ENCODE results near the gene NTN1.
"Not testable (repeated sequence)": the region's sequence is repeated elsewhere in the genome, so short reads cannot be mapped to it uniquely, and the experiment has no call there.

Gene NTN1

DNA sequence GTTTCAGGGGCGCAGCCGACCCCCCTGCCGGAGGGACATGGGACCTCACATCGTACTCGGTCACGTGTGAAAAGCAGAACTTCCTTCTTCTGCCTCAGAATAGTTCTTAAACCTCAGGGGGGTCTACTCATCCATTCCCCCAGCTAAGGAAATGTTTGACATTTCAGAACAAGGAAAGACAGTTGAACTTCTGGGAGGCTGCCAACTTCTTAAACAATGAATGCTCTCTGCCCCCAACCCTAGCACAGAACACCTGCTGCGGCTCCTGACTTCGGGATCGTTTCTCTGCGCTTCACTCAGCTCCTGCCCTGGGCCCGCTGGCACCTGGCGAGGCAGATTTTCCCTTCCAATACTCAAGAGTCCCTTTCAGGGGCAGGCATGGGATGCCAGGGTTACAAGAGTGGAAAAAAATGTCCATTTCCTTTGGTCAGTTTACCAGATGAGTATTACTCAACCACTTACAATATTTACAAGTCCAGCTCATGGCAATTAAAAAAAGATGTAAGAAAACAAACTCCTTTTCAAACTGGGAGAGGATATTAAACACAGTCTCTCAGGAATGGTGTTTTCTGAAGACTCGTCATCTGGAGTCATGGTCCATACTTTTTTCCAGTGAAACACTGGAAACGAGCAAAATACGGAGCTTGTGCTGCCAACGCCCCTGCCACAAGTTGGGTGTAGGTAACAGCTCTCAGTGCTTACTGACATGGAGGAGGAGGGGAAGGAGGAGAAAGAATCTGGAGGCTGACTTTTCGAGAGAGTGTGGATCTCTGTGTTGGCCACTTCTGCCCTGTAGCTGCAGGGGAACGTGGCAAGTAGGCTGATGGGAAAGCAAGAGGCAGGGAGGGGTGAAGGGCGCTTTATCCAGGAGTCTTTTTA is 235.7 kb downstream of the NTN1 start:
- DNase-seq: no peak

DNA sequence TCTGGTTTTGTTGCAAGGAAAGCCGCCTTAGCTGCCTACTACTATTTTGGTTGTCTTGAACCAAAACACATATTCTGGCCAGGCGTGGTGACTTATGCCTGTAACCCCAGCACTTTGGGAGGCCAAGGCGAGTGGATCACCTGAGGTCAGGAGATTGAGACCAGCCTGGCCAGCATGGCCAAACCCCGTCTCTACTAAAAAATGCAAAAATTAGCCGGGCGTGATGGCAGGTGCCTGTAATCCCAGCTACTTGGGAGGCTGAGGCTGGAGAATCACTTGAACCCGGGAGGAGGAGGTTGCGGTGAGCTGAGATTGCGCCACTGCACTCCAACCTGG is 236.3 kb downstream of the NTN1 start:
- not testable (repeated sequence) for DNase-seq

DNA sequence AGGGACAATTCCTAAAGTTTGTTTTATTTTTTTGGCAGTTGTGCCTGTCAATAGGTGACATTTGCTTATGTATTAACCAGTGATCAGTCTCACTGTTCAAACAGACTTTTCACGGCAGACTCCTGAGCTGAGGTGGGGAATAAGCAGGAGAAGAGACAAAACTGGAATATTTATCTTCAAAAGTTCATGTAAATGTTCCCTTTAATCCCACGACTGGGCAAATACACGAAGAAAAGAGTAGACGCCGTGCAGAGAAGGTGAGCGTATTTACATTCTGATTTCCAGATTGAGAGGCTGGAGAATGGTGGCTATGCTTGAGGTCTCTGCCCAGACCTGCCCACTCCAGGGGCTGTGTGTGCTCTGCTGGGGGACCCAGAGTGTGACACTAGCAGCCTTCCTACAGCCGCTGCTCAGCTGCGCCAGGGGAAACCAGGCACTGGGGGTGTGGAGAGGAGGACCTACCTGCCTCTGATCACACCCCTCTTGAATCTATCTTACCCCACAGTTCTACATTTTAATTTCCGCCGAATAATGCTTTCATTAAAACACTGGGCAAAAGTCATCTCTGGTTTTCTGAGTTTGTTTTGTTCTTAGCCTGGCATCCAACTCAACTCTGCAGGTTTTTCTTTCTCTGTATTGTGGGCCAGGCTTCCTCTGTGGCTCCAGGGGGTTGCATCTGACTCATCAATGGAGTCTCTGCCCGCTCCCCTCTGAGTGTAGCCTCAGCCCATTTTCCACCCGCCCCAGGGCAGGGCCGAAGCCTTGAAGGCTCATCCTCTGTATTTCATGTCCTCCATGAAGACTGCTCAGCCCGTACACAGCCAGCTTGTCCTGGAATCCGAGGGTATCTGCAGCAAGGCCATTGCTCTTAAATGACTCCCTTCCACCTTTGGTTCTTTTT is 237.1 kb downstream of the NTN1 start:
- DNase-seq: no peak

GRCh38 chr17:9259419-9259818 is 238.1 kb downstream of the NTN1 start:
- DNase-seq: no peak

- DNase-seq: no peak
These were observed 240.0 kb downstream of the NTN1 start for GRCh38 chr17:9261081-9262012.

- no peak for DNase-seq
These were observed 244.8 kb downstream of the NTN1 start for GRCh38 chr17:9266031-9266680.

DNA sequence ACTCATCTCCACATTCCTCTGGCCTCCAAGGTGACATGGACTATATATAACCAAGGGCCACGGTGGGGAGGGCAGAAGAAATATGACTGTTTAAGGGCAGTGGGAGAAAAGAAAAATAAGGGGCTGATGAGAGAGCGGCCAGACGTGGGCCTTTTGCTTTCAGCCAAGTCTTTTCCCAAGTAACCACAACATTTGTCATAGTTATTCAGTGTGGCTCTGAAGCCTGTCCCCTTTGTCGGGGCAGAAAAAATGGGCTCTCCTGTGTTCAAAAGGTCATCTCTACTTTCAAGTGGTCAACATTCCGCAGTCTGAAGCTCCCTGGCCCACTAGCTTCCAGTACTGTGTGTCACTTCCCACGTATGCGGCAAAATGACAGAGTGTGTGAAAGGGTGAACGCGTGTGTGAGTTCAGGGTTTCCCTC is 245.4 kb downstream of the NTN1 start:
- no peak for DNase-seq

DNA sequence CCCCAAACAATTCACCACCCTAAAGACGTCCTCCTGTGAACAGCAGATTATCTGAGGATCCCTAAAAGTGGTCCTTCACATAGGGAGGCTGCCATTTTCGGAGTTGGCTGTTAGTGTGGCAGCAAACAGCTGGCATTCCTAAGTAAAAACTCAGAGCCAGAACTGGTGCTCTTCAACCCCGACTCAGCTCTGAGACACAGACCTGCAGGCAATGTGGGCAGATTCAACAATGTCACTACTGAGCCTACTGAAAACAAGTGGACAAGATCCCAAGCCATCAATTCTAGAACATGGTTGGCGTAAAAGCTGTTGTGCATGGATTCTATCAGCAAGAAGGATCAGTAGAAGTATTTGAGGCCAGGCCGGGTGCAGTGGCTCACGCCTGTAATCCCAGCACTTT is 247.2 kb downstream of the NTN1 start:
- DNase-seq: no peak

- no peak for DNase-seq
These were observed 248.2 kb downstream of the NTN1 start for GRCh38 chr17:9269350-9270035.

- DNase-seq: no peak
These were observed 249.6 kb downstream of the NTN1 start for GRCh38 chr17:9270921-9271320.

GRCh38 chr17:9271989-9272388 is 250.7 kb downstream of the NTN1 start:
- peak; percentile 73 to 87 for DNase-seq

GRCh38 chr17:9272501-9273200 is 251.3 kb downstream of the NTN1 start:
- no peak for DNase-seq

GRCh38 chr17:9273428-9274391 is 252.4 kb downstream of the NTN1 start:
- no peak for DNase-seq

- no peak for DNase-seq
These were observed 253.7 kb downstream of the NTN1 start for GRCh38 chr17:9274973-9275372.

GRCh38 chr17:9279893-9280292 is 258.6 kb downstream of the NTN1 start:
- no peak for DNase-seq

GRCh38 chr17:9283909-9284308 is 262.6 kb downstream of the NTN1 start:
- no peak for DNase-seq

DNA sequence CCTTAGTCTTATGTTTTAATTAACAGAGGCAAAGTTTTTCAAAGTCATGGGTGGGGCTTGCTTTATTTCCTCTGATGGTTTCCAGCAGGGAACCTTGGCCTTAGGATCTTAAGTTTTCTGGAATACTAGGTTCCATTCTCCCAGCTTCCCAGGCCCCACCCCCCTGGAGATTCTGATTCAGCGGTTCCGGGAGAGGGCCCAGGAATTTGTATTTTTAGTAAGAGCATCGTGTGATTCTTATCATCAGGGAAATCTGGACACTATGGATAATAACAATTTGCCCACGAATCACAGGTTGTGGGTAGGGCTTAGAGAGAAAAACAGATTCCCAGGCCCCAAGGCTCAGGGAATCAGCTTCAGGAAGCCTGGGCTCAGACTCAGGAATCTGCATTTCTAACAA is 263.6 kb downstream of the NTN1 start:
- no peak for DNase-seq

DNA sequence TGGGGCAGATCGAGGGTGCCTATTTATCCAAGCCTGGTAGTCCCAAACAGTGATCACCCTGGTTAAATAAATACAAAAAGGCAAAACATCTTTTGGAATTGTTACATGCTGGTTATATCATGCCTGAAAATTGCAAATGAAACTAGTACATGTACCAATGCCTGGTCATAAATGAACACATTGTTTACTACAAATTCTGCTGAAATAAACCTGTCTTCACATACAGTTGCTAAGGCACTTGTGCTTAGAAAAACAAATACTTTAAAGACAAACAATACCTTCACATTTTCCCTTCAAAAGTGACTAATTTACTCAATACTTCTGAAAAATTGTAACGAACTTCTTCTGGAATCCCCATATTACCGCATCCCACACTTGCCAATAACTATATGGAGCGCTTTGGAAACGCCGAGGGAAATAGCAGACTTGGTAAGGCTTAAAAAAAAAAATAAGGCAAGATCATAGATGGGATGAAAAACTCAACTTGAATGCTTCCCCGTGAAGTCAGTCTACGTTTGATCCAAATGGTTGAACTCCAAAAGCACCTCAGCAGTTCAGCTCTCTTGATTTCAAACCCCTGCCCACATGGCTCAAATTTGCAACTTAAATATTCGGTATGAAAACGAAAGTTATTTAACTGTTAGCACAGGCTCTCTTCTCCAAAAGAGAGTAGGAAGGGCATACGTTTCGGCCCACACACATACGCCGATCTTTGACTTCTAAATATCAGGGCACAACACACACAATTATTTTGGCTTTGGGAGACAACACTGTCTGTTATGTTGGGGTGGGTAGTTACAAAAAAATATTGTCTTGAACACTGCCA is 264.5 kb downstream of the NTN1 start:
- no peak for DNase-seq

DNA sequence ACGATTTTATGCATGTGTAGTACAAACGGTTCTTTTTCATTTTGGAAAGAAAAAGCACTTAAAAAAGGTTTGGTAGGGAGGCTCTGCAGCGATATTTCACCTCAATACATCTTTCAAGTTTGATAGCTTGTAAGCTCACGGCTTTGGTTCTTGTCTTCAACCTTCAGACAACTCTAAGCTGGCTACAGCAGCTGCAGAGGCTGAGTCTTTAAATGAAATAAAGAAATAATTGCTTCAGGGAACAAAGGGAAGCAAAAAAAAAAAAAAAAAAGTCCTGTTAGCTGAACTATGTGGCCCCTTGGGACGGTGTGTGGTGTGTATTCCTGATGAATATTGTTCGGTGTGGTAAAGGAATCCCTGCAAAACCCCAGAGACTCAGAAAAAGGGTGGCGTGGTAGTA is 265.1 kb downstream of the NTN1 start:
- no peak for DNase-seq
